ENCODE results near the gene PDE8A. TPM values are rescaled to one million over a fixed set of nuclear protein-coding genes. Genes with fewer than 3 reads are reported as not detected.

The PDE8A gene
- total and polyA plus RNA-seq, 2 of the 13 experiments (the other 11 are each of a cell fraction or from before 2014, with no cell fraction given), result 26.3 to 48.5 TPM

DNA sequence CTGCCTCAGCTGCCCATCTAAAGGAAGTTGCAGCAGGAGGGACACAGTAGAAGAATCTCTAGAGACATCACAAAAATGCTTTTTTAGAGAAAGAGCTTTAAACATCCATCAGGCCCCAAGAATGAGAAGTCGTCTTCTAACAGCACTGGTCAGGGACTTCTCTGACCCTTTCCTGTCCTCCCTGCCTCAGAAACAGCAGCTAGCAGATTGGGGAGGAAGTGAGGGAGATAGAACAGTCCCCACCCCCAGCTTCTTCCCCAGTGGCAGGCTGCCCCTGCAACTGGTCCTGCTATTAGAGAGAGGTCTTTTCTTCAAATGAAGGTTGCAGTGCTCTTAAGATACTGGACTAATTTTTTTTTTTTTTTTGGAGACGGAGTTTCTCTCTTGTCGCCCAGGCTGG is 55.1 kb downstream of the PDE8A start:
- WGBS (ENCODE audit: low lambda C conversion rate), result 98% methylated on average over 3 of the region's 3 CpGs
- intact Hi-C loops (cut with micrococcal nuclease; ENCODE audit: unreplicated experiment) (no loop called here), in situ Hi-C loops (cut with HindIII; ENCODE audit: extremely low pct_ligation_motif_present, low pct_unique_long_range_greater_than_20kb) (no loop called here)
- Histone ChIP-seq H2AFZ (ENCODE audit: low read length) (no peak overlapping the region), H3K4me3 (replicated peaks in 1 of 3; ENCODE audit: insufficient read depth in 1 of 3, low read depth in 2 of 3, low read length in 3 of 3) (no peak overlapping the region), H3K36me3 (replicated peaks in 1 of 2; ENCODE audit: control insufficient read depth in 1 of 2, insufficient read depth in 2 of 2, low read length in 2 of 2) (no peaks in the 10 kb centered on the region), H3K4me2 (ENCODE audit: low read depth, low read length) (no peak overlapping the region), H3K27me3 (ENCODE audit: control insufficient read depth in 1 of 2, insufficient read depth in 2 of 2, low read length in 2 of 2) (no peaks in the 10 kb centered on the region), H4K20me1 (ENCODE audit: insufficient read depth, low read length) (no peaks in the 10 kb centered on the region), H3K79me2 (ENCODE audit: insufficient read depth, low read length) (peaks cover 86% of the 10 kb centered on the region), H3K9ac (ENCODE audit: insufficient read depth, low read depth, low read length) (no peak overlapping the region), H3K9me3 (ENCODE audit: low read length) (no peaks in the 10 kb centered on the region), H3K4me1 (ENCODE audit: insufficient read depth, low read length) (peaks cover 67% of the 10 kb centered on the region), H3K27ac (ENCODE audit: extremely low read length, insufficient read depth, low read length) (no peak overlapping the region)
- FAIRE-seq (no peak), DNase-seq (ENCODE audit: low spot score) (no peak), ATAC-seq (no peak)
- TF ChIP-seq ZC3H13 (CRISPR knock-in tag; IDR thresholded peaks at IDR 0.05) (no peak), GFI1 (CRISPR knock-in tag; IDR thresholded peaks at IDR 0.05; ENCODE audit: borderline replicate concordance) (no peak), ZNF678 (CRISPR knock-in tag; IDR thresholded peaks at IDR 0.05) (no peak), MTF2 (CRISPR knock-in tag; IDR thresholded peaks at IDR 0.05; ENCODE audit: borderline replicate concordance) (no peak), SIN3A (IDR thresholded peaks at IDR 0.05; ENCODE audit: borderline replicate concordance, low read depth, low read length) (no peak), CCDC6 (CRISPR knock-in tag; IDR thresholded peaks at IDR 0.05) (no peak), ZNF615 (CRISPR knock-in tag; IDR thresholded peaks at IDR 0.05; ENCODE audit: borderline replicate concordance) (no peak), PHF21A (CRISPR knock-in tag; IDR thresholded peaks at IDR 0.05) (no peak), ZNF225 (CRISPR knock-in tag; IDR thresholded peaks at IDR 0.05) (no peak), TCF12 (IDR thresholded peaks at IDR 0.05) (no peak), TCF12 (CRISPR knock-in tag; IDR thresholded peaks at IDR 0.05) (no peak), RBM39 (IDR thresholded peaks at IDR 0.05; ENCODE audit: low read depth, low read length, poor library complexity, severe bottlenecking) (no peak)
- TF ChIP-seq, protein P1, sequence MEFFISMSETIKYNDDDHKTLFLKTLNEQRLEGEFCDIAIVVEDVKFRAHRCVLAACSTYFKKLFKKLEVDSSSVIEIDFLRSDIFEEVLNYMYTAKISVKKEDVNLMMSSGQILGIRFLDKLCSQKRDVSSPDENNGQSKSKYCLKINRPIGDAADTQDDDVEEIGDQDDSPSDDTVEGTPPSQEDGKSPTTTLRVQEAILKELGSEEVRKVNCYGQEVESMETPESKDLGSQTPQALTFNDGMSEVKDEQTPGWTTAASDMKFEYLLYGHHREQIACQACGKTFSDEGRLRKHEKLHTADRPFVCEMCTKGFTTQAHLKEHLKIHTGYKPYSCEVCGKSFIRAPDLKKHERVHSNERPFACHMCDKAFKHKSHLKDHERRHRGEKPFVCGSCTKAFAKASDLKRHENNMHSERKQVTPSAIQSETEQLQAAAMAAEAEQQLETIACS (CRISPR knock-in tag; IDR thresholded peaks at IDR 0.05), result no peak
- TF ChIP-seq, protein P2, sequence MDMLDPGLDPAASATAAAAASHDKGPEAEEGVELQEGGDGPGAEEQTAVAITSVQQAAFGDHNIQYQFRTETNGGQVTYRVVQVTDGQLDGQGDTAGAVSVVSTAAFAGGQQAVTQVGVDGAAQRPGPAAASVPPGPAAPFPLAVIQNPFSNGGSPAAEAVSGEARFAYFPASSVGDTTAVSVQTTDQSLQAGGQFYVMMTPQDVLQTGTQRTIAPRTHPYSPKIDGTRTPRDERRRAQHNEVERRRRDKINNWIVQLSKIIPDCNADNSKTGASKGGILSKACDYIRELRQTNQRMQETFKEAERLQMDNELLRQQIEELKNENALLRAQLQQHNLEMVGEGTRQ (IDR thresholded peaks at IDR 0.05; ENCODE audit: low read depth, low read length), result no peak
- TF ChIP-seq, protein P2 (CRISPR knock-in tag; IDR thresholded peaks at IDR 0.05; ENCODE audit: borderline replicate concordance), result no peak
- TF ChIP-seq, protein P3, sequence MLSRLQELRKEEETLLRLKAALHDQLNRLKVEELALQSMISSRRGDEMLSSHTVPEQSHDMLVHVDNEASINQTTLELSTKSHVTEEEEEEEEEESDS (CRISPR knock-in tag; IDR thresholded peaks at IDR 0.05; ENCODE audit: borderline replicate concordance), result no peak
- TF ChIP-seq, protein P4, sequence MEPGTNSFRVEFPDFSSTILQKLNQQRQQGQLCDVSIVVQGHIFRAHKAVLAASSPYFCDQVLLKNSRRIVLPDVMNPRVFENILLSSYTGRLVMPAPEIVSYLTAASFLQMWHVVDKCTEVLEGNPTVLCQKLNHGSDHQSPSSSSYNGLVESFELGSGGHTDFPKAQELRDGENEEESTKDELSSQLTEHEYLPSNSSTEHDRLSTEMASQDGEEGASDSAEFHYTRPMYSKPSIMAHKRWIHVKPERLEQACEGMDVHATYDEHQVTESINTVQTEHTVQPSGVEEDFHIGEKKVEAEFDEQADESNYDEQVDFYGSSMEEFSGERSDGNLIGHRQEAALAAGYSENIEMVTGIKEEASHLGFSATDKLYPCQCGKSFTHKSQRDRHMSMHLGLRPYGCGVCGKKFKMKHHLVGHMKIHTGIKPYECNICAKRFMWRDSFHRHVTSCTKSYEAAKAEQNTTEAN (CRISPR knock-in tag; conservative IDR thresholded peaks at IDR 0.05), result no peak
- TF ChIP-seq, protein P5, sequence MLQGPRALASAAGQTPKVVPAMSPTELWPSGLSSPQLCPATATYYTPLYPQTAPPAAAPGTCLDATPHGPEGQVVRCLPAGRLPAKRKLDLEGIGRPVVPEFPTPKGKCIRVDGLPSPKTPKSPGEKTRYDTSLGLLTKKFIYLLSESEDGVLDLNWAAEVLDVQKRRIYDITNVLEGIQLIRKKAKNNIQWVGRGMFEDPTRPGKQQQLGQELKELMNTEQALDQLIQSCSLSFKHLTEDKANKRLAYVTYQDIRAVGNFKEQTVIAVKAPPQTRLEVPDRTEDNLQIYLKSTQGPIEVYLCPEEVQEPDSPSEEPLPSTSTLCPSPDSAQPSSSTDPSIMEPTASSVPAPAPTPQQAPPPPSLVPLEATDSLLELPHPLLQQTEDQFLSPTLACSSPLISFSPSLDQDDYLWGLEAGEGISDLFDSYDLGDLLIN (CRISPR knock-in tag; IDR thresholded peaks at IDR 0.05; ENCODE audit: borderline replicate concordance), result no peak
- ChIA-PET POLR2A (interaction anchor here (0.7 to 1.6 kb wide), 3 partner anchors 53 to 591 kb away, joined by 3 to 4 read pairs (median 3); partner anchors contain the start of gene PDE8A), CTCF (ENCODE audit: low intra/inter-chr PET ratio, low total read pairs) (no interaction called here)
- no TSS peak for BruUV-seq (replicated peaks)
